ENCODE data around the gene CRYGS.
"Not testable (repeated sequence)": the region's sequence is repeated elsewhere in the genome, so short reads cannot be mapped to it uniquely, and the experiment has no call there.

CRYGS gene

DNA sequence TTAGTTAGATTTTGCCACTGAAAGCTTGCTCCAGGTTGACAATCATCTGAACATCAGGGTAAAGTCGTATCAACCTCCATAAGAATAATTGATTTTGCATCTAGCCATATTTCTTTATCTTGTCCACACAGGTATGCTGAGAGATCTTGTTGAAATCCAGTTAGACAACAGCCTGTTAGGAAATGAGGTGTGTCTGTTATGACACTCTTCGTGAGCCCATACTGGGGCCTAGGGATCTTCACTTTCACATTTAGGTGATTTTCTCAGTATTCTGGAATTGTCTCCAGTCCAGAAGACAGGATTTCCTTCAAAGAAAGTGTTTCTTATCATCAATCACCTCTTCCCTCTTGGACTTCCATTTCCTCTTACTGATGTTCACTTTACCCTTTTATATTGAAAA, 44.5 kb upstream of the CRYGS start:
- H3K4me3 ChIP-seq (replicated peaks; ENCODE audit: low read depth, low read length): no peak overlapping the region
- TF ChIP-seq, protein P1, sequence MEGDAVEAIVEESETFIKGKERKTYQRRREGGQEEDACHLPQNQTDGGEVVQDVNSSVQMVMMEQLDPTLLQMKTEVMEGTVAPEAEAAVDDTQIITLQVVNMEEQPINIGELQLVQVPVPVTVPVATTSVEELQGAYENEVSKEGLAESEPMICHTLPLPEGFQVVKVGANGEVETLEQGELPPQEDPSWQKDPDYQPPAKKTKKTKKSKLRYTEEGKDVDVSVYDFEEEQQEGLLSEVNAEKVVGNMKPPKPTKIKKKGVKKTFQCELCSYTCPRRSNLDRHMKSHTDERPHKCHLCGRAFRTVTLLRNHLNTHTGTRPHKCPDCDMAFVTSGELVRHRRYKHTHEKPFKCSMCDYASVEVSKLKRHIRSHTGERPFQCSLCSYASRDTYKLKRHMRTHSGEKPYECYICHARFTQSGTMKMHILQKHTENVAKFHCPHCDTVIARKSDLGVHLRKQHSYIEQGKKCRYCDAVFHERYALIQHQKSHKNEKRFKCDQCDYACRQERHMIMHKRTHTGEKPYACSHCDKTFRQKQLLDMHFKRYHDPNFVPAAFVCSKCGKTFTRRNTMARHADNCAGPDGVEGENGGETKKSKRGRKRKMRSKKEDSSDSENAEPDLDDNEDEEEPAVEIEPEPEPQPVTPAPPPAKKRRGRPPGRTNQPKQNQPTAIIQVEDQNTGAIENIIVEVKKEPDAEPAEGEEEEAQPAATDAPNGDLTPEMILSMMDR (IDR thresholded peaks at IDR 0.05; ENCODE audit: low read depth, low read length, missing control alignments): no peak
- no peak for DNase-seq (ENCODE audit: extremely low read depth, low read depth)

DNA sequence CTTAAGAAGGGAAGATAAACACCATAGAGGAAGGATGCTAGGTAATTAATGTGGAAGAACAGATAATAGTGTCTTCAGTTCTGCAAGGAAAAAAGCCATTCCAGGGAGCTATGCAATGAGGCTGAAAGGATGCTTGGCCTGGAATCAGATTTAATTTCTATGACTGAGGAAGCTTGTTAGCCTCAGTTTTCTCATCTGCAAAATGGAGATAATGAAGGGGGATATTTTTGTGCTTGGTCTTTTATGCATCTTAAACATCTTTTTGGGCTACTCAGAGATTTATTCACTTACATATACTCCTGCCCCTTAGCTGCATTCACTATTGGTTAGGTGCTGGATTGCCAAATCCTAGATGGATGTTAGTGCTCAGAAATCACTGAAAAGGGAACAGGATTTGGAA, 43.0 kb upstream of the CRYGS start:
- TF ChIP-seq, protein P1 (IDR thresholded peaks at IDR 0.05; ENCODE audit: low read depth, low read length, missing control alignments): no peak
- H3K4me3 ChIP-seq (replicated peaks; ENCODE audit: low read depth, low read length): no peak overlapping the region
- no peak for DNase-seq (ENCODE audit: extremely low read depth, low read depth)

DNA sequence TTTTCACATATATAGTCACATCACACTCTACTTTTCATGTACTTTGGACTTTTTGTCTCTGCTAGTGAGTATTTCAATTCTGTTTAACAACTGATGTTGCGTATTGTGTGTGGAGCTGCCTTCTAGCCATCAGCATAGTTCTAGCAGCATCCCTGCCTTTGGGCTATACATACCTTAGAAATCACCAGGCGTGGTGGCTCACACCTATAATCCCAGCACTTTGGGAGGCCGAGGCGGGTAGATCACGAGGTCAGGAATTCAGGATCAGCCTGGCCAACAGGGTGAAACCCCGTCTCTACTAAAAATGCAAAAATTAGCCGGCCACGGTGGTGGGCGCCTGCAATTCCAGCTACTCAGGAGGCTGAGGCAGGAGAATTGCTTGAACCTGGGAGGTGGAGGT, 42.1 kb upstream of the CRYGS start:
- not testable (repeated sequence) for H3K4me3 ChIP-seq (replicated peaks; ENCODE audit: low read depth, low read length); DNase-seq (ENCODE audit: extremely low read depth, low read depth)

DNA sequence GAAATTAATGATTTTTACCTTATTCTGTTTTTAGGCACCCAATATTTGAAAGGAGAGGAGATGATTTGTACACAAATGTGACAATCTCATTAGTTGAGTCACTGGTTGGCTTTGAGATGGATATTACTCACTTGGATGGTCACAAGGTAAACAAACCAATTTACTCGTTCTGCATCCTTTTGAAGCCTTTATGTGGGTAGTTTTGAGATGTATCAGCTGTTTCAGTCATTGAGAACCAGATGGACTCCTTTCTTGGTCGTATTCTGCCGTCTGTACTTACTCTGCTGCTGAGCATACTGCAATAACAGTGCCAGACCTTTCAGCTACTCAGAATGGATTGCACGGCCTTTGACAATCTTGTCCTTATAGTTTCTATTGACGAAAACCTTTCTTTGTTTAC, 39.7 kb upstream of the CRYGS start:
- TF ChIP-seq, protein P1 (IDR thresholded peaks at IDR 0.05; ENCODE audit: low read depth, low read length, missing control alignments): no peak

DNA sequence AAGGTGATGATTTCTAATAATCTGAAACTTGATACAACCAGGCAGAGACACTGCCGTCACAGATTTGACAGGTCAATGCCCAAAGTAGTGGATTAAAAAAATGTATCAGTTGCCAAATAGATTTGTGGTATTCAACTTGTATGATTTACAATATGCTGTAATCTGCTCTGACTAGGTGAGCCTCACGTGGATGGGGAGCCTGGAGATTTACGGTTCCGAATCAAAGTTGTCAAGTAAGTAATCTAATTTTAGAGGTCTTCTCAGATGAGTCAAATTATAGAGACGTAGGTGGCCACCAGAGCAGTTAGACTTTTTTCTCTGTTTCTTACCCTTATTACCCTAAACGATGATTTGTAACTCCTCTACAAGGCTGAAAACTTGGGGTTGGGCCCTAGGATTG, 38.4 kb upstream of the CRYGS start:
- no peak for DNase-seq (ENCODE audit: extremely low read depth, low read depth)
- no peak overlapping the region for H3K4me3 ChIP-seq (replicated peaks; ENCODE audit: low read depth, low read length)
- TF ChIP-seq, protein P1 (IDR thresholded peaks at IDR 0.05; ENCODE audit: low read depth, low read length, missing control alignments): no peak

More for the DNA sequence above, 39.7 kb upstream of the CRYGS start:
- no peak overlapping the region for H3K4me3 ChIP-seq (replicated peaks; ENCODE audit: low read depth, low read length)
- no peak for DNase-seq (ENCODE audit: extremely low read depth, low read depth)

GRCh38 chr3:186580785-186581184, 36.6 kb upstream of the CRYGS start:
- TF ChIP-seq, protein P1 (IDR thresholded peaks at IDR 0.05; ENCODE audit: low read depth, low read length, missing control alignments): no peak

GRCh38 chr3:186577521-186577920, 33.3 kb upstream of the CRYGS start:
- no peak overlapping the region for H3K4me3 ChIP-seq (replicated peaks; ENCODE audit: low read depth, low read length)
- TF ChIP-seq, protein P1 (IDR thresholded peaks at IDR 0.05; ENCODE audit: low read depth, low read length, missing control alignments): no peak
- no peak for DNase-seq (ENCODE audit: extremely low read depth, low read depth)

More at GRCh38 chr3:186580785-186581184, 36.6 kb upstream of the CRYGS start:
- DNase-seq (ENCODE audit: extremely low read depth, low read depth): no peak
- no peak overlapping the region for H3K4me3 ChIP-seq (replicated peaks; ENCODE audit: low read depth, low read length)

Data from HFF-Myc (cell line).